HFFc6 (cell line): ENCODE measurements around the gene ODAD3. TPM values are rescaled to one million over a fixed set of nuclear protein-coding genes. Genes with fewer than 3 reads are reported as not detected.

Experiments
- DNase-seq: peaks from one replicate; pipeline ENCODE4 v3.0.0-alpha.2; 2018
- H3K27ac Mint-ChIP-seq: 2 replicates; pipeline ENCODE4 v1.8.0; 2020; ENCODE audit warnings: mild to moderate bottlenecking, mixed read lengths
- H3K27me3 Mint-ChIP-seq: 2 replicates; pipeline ENCODE4 v1.8.0; 2021; ENCODE audit warnings: mild to moderate bottlenecking, moderate library complexity, mixed read lengths; ENCODE audit not compliant: insufficient read depth
- H3K36me3 Mint-ChIP-seq: 2 replicates; pipeline ENCODE4 v1.8.0; 2021; ENCODE audit warnings: low read depth, mixed read lengths
- H3K4me1 Mint-ChIP-seq: 2 replicates; pipeline ENCODE4 v1.8.0; 2020; ENCODE audit warnings: low read depth, mixed read lengths
- H3K4me3 Mint-ChIP-seq: 2 replicates; pipeline ENCODE4 v1.8.0; 2020; ENCODE audit warnings: mild to moderate bottlenecking, moderate library complexity, mixed read lengths
- H3K9me3 Mint-ChIP-seq: 2 replicates; pipeline ENCODE4 v1.8.0; 2020; ENCODE audit warnings: mild to moderate bottlenecking, mixed read lengths
- CTCF ChIP-seq: fragments of 200-600 bp; sonication (generic); IDR thresholded peaks from 2 replicates; pipeline ENCODE4 v1.5.0; 2021; ENCODE audit warnings: antibody characterized with exemption, mild to moderate bottlenecking
- total RNA-seq, 6 experiments: library from RNA; stranded (reverse); fragmentation: NEBNext Ultra II Directional; extraction: Animal tissue kit (Norgen Biotek cat#: 25700); gene quantifications; 2 replicates in 1 of 6; 3 replicates in 5 of 6; pipeline ENCODE4 v1.2.3, GENCODE V29; 2021

Gene ODAD3
- total RNA-seq, 6 experiments from 2014 or later = 0.16 to 1.1 (median 0.60) TPM; not detected in 1

DNA sequence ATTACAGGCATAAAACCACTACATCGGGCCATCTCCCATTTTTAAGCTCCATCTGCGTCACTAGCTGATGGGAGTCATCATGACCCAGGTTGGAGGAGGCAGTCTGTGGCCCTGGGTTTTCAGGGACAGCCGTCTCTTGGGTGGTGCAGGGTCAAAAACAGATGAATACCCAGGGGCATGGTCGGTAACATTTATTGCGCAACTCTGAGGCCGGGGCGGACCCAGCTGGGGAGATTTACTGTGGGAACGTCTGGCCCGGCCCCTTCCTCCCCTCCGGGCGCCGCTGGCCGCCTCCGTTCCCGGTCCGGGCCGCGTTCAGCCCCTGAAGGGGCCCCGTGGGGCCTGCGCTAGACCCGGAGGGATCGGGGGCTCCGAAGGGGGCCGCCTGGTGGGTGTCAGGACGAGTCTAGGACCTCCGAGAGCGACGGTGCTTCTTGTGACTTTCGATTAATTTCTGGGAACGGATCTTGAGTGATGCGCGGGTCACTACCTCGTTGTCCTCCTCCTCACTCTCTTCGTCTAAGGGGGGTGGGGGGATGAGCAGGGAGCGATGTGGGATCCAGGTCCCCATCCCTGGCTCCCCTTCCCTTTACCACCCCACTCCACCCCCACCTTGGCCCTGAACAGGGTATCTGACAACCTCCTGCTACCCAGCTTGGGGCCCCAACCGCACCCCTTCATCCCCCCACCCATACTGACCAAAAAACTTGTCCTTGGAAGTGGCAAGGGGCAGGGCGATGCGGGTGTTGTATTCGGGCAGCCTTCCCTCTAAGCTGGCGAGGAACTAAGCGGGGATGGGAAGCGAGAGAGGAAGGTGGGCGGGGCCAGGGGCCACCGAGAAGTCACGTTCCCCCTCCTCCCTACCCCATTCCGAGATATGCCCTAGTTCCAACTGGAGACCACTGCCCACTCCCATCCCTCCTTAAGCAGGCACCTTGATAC lies 14.2 kb downstream of the ODAD3 start:
- Mint-ChIP-seq H3K4me1 (peaks cover 10% of the 10 kb centered on the region), H3K36me3 (no peaks in the 10 kb centered on the region), H3K27ac (peak overlapping the region; percentile 74), H3K27me3 (peaks cover 8% of the 10 kb centered on the region; the same call in 1 of the 2 replicates), H3K4me3 (peak overlapping the region; percentile 84), H3K9me3 (no peaks in the 10 kb centered on the region)
- DNase-seq = peak; percentile 16
- no peak for TF ChIP-seq CTCF

GRCh38 chr19:11418549-11419506 lies 16.1 kb downstream of the ODAD3 start, which contains the start of gene RGL3:
Gene RGL3, minus strand, starts transcription at chr19:11419314. Its CDS starts 36 bp downstream, at chr19:11419278.
- TF ChIP-seq CTCF = no peak
- Mint-ChIP-seq H3K4me3 (peak within 1 kb of the TSS; percentile 87), H3K9me3 (no peaks in the 10 kb centered on the region), H3K36me3 (no peaks in the 10 kb centered on the region), H3K27me3 (peaks cover 8% of the 10 kb centered on the region; the same call in 1 of the 2 replicates), H3K4me1 (peaks cover 10% of the 10 kb centered on the region), H3K27ac (peak within 1 kb of the TSS; percentile 21)
- no peak for DNase-seq

DNA sequence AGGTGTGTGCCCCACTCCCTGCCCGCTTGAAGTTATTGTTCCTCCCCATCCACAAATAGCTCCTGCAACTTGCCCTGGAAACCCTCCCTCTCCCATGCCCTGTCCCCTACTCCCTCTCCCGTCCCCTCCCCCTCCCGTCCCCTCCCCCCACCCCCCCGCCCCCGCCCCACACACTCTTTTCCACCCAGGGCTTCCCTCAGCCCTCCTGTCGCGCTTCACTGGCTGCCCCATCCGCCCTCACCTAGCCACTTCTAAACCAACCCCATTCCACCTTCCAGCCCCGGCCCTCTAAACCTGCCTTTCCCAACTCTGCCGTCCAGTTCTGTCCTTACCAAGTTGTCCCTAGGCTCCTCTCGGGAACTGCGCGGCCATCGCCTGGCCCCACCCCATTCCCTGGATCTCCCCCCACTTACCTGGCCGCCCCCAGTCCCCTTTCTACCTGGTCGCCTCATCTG lies 16.8 kb downstream of the ODAD3 start:
- DNase-seq = no peak
- Mint-ChIP-seq H3K27me3 (peaks cover 4% of the 10 kb centered on the region; the same call in 1 of the 2 replicates), H3K27ac (no peak overlapping the region), H3K36me3 (no peaks in the 10 kb centered on the region), H3K4me1 (peaks cover 10% of the 10 kb centered on the region), H3K9me3 (no peaks in the 10 kb centered on the region), H3K4me3 (peak overlapping the region; percentile 87)
- no peak for TF ChIP-seq CTCF

DNA sequence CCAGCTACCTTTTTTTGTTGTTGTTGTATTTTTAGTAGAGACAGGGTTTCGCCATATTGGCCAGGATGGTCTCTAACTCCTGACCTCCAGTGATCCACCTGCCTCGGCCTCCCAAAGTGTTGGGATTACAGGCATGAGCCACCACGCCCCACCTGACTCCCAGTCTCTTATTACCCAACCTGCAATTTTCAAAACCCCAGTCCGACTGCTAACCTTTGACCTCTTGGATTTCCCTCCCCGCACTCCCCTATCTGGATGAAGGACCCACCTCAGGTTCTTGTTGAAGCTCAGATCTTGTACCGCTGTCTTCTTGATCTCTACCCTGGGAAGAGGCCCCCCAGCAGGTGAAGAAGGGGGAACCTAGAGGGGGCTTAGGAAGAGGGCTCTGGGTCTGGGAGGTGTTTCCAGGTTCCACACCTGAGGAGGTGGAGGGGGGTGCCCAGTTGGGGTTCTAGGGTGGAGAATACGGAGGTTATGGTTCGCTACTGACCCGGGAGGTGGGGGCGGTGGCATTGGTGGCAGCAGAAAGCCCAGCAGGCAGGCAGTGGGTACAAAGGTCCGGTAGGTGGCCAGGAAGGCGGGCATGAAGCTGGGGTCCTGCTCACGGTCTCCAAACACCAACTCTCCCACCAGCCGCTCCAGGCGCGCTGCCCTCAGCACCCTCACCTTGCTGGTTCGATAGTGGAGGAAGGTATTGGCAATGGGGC lies 18.4 kb downstream of the ODAD3 start:
- H3K27me3 Mint-ChIP-seq = peaks cover 1% of the 10 kb centered on the region; the same call in 1 of the 2 replicates
- no peak overlapping the region for H3K4me3 Mint-ChIP-seq

More for the DNA sequence above, 18.4 kb downstream of the ODAD3 start:
- no peak for DNase-seq
- H3K36me3 Mint-ChIP-seq = no peaks in the 10 kb centered on the region
- no peak overlapping the region for H3K27ac Mint-ChIP-seq
- peaks cover 10% of the 10 kb centered on the region for H3K4me1 Mint-ChIP-seq
- H3K9me3 Mint-ChIP-seq = no peaks in the 10 kb centered on the region
- no peak for TF ChIP-seq CTCF
